ENCODE data around the gene PRDM16. TPM values are rescaled to one million over a fixed set of nuclear protein-coding genes. Genes with fewer than 3 reads are reported as not detected.

PRDM16 gene
- total and polyA plus RNA-seq, 2 of the 13 experiments (the other 11 are each of a cell fraction or from before 2014, with no cell fraction given), result 0.15 to 0.81 TPM

DNA sequence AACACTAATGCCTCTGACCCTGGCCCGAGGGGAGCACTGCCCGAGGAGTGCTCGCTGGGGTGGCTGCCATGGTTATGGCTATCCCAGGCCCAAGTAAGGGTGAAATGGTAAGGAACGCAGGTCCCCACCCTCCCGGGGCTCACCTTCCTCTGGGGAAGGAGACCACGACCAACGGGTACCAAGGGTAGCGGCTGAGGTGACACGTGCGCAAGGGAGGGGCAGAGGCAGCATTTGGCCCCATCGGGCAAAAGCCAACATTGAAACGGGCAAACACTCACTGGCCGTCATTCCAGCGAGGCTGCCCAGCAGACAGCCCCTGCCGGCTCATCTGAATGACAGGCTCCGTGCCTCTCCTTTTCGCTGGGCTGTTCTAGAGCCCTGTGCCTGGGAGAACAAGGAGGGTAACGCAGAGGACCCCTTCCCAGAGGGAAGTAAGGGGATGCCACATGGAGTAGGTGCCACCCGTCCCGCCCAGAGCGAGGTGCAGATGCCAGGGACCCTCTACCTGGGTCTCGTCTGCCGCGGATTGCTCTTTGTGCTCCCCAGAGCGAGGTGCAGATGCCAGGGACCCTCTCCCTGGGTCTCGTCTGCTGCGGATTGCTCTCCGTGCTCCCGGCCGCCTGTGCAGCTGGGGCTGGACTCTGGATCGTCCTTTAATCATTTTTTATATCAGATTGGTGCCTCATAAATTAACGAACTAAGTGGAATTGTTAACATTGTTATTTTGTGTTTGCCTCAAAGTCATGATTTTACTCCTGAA lies 31.5 kb upstream of the PRDM16 start (continued):
- TF ChIP-seq, protein P1, sequence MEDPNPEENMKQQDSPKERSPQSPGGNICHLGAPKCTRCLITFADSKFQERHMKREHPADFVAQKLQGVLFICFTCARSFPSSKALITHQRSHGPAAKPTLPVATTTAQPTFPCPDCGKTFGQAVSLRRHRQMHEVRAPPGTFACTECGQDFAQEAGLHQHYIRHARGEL (CRISPR knock-in tag; IDR thresholded peaks at IDR 0.05), result no peak

DNA sequence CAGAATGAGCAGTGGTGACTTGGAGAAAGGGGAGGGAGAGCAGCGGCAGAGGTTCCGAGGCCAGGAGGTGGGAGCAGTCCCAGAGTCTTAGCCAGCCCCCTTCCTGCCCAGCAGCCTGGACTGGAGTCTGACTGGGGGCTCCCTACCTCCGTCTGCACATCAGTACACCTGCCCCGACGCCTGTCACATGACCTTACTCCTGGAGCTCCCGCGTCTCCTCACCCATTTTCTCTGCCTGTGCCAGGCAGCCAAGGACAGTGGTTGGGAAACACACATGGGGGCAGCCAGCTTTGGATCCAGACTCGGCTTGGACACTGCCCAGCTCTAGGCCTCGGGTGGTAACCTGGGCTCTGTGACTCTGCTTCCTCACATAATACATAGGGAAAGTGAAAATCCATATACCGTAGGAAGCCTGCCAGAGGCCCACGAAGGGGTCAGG lies 30.9 kb upstream of the PRDM16 start:
- WGBS (ENCODE audit: low lambda C conversion rate), result 16% methylated on average over 5 of the region's 11 CpGs
- H3K4me3 ChIP-seq (replicated peaks in 1 of 3; ENCODE audit: insufficient read depth in 1 of 3, low read depth in 2 of 3, low read length in 3 of 3), result no peak overlapping the region
- ATAC-seq (no peak), FAIRE-seq (no peak), DNase-seq (ENCODE audit: low spot score) (no peak)
- ChIA-PET CTCF (ENCODE audit: low intra/inter-chr PET ratio, low total read pairs) (no interaction called here), POLR2A (no interaction called here)
- H3K36me3 ChIP-seq (replicated peaks in 1 of 2; ENCODE audit: control insufficient read depth in 1 of 2, insufficient read depth in 2 of 2, low read length in 2 of 2), result no peaks in the 10 kb centered on the region
- BruUV-seq (replicated peaks), result no TSS peak
- H4K20me1 ChIP-seq (ENCODE audit: insufficient read depth, low read length), result 0 out of 2 replicates have a peak, but pooled peaks cover 4% of the 10 kb centered on the region
- H3K4me1 ChIP-seq (ENCODE audit: insufficient read depth, low read length), result no peaks in the 10 kb centered on the region
- no peak overlapping the region for H3K4me2 ChIP-seq (ENCODE audit: low read depth, low read length)
- no peak overlapping the region for H3K9ac ChIP-seq (ENCODE audit: insufficient read depth, low read depth, low read length)
- no peaks in the 10 kb centered on the region for H3K79me2 ChIP-seq (ENCODE audit: insufficient read depth, low read length)
- intact Hi-C loops (cut with micrococcal nuclease; ENCODE audit: unreplicated experiment), result no loop called here
- in situ Hi-C loops (cut with HindIII; ENCODE audit: extremely low pct_ligation_motif_present, low pct_unique_long_range_greater_than_20kb), result no loop called here
- peaks cover 14 to 76% of the 10 kb centered on the region in 2 experiments; a peak in 4 of 5 replicates for H3K27me3 ChIP-seq (ENCODE audit: control insufficient read depth in 1 of 2, insufficient read depth in 2 of 2, low read length in 2 of 2)
- TF ChIP-seq ZNF792 (CRISPR knock-in tag; IDR thresholded peaks at IDR 0.05) (no peak), ZNF124 (CRISPR knock-in tag; IDR thresholded peaks at IDR 0.05) (no peak), SNAPC2 (CRISPR knock-in tag; IDR thresholded peaks at IDR 0.05) (no peak), ZNF841 (CRISPR knock-in tag; IDR thresholded peaks at IDR 0.05; ENCODE audit: borderline replicate concordance) (no peak), NCOA2 (CRISPR knock-in tag; IDR thresholded peaks at IDR 0.05) (no peak), DNMT3B (CRISPR knock-in tag; conservative IDR thresholded peaks at IDR 0.05) (no peak), REL (CRISPR knock-in tag; conservative IDR thresholded peaks at IDR 0.05) (no peak), THAP8 (CRISPR knock-in tag; IDR thresholded peaks at IDR 0.05; ENCODE audit: borderline replicate concordance) (no peak), FOXK2 (IDR thresholded peaks at IDR 0.05) (no peak), THAP11 (CRISPR knock-in tag; IDR thresholded peaks at IDR 0.05) (no peak), ZNF3 (CRISPR knock-in tag; IDR thresholded peaks at IDR 0.05) (no peak), ZNF790 (CRISPR knock-in tag; IDR thresholded peaks at IDR 0.05; ENCODE audit: borderline replicate concordance) (no peak), ATF7-NPFF (CRISPR knock-in tag; IDR thresholded peaks at IDR 0.05; ENCODE audit: low read depth) (no peak), NFE2 (CRISPR knock-in tag; IDR thresholded peaks at IDR 0.05) (no peak), HOXA7 (CRISPR knock-in tag; IDR thresholded peaks at IDR 0.05) (no peak), ZNF746 (CRISPR knock-in tag; IDR thresholded peaks at IDR 0.05) (no peak), ZNF772 (CRISPR knock-in tag; IDR thresholded peaks at IDR 0.05) (no peak)
- TF ChIP-seq, protein P2, sequence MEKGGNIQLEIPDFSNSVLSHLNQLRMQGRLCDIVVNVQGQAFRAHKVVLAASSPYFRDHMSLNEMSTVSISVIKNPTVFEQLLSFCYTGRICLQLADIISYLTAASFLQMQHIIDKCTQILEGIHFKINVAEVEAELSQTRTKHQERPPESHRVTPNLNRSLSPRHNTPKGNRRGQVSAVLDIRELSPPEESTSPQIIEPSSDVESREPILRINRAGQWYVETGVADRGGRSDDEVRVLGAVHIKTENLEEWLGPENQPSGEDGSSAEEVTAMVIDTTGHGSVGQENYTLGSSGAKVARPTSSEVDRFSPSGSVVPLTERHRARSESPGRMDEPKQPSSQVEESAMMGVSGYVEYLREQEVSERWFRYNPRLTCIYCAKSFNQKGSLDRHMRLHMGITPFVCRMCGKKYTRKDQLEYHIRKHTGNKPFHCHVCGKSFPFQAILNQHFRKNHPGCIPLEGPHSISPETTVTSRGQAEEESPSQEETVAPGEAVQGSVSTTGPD (CRISPR knock-in tag; IDR thresholded peaks at IDR 0.05), result no peak
- TF ChIP-seq, protein P3, sequence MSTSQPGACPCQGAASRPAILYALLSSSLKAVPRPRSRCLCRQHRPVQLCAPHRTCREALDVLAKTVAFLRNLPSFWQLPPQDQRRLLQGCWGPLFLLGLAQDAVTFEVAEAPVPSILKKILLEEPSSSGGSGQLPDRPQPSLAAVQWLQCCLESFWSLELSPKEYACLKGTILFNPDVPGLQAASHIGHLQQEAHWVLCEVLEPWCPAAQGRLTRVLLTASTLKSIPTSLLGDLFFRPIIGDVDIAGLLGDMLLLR (CRISPR knock-in tag; IDR thresholded peaks at IDR 0.05), result no peak
- TF ChIP-seq, protein P4, sequence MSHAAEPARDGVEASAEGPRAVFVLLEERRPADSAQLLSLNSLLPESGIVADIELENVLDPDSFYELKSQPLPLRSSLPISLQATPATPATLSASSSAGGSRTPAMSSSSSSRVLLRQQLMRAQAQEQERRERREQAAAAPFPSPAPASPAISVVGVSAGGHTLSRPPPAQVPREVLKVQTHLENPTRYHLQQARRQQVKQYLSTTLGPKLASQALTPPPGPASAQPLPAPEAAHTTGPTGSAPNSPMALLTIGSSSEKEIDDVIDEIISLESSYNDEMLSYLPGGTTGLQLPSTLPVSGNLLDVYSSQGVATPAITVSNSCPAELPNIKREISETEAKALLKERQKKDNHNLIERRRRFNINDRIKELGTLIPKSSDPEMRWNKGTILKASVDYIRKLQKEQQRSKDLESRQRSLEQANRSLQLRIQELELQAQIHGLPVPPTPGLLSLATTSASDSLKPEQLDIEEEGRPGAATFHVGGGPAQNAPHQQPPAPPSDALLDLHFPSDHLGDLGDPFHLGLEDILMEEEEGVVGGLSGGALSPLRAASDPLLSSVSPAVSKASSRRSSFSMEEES (CRISPR knock-in tag; IDR thresholded peaks at IDR 0.05), result no peak
- H3K9me3 ChIP-seq (ENCODE audit: low read length), result no peaks in the 10 kb centered on the region
- no peak overlapping the region for H3K27ac ChIP-seq (ENCODE audit: extremely low read length, insufficient read depth, low read length)
- no peak overlapping the region for H2AFZ ChIP-seq (ENCODE audit: low read length)
